Hindlimb muscle (tissue), 1 donor: ENCODE measurements around the gene CDS1. TPM values are rescaled to one million over a fixed set of nuclear protein-coding genes. Genes with fewer than 3 reads are reported as not detected.

ENCODE experiments used
- polyA plus RNA-seq: library from polyadenylated mRNA; unstranded; fragments of 120-200 nt; gene quantifications from one replicate; pipeline ENCODE4 v1.2.1, GENCODE V29; 2013; ENCODE audit not compliant: insufficient read length

Gene CDS1
- polyA plus RNA-seq, 1 donor: 0.43 TPM

Other genes starting within 250 kb of the CDS1 start
- 0.27 TPM for gene NKX6-1, start 83.8 kb upstream of the CDS1 start, polyA plus RNA-seq